Upper lobe of right lung (tissue), 1 donor: Measurements from ENCODE around the gene LRRC7. TPM values are rescaled to one million over a fixed set of nuclear protein-coding genes. Genes with fewer than 3 reads are reported as not detected.

Experiments
- ATAC-seq: fragments of 200-7000 bp; cut with Tn5 transposase; one replicate; pipeline ENCODE4 v1.9.1; 2020; ENCODE audit warnings: mild to moderate bottlenecking, moderate library complexity
- DNase-seq: peaks from one replicate; pipeline ENCODE4 v3.0.0-alpha.2; 2020
- H3K27ac ChIP-seq: fragments of 200-600 bp; one replicate; pipeline ENCODE4 v1.8.0; 2022
- H3K27me3 ChIP-seq: fragments of 200-600 bp; one replicate; pipeline ENCODE4 v1.8.0; 2022; ENCODE audit warnings: mild to moderate bottlenecking
- H3K36me3 ChIP-seq: fragments of 200-600 bp; one replicate; pipeline ENCODE4 v1.8.0; 2022
- H3K4me1 ChIP-seq: fragments of 200-600 bp; one replicate; pipeline ENCODE4 v1.8.0; 2022
- H3K4me3 ChIP-seq: fragments of 200-600 bp; one replicate; pipeline ENCODE4 v1.8.0; 2022; ENCODE audit warnings: mild to moderate bottlenecking
- H3K9me3 ChIP-seq: fragments of 200-600 bp; one replicate; pipeline ENCODE4 v1.8.0; 2022
- intact Hi-C: fragments of 100-400 bp; cut with DNase I; formaldehyde crosslinking; loops from one replicate; pipeline ENCODE4 v1.11.0; 2022
- total RNA-seq: library from RNA; stranded (reverse); fragmentation: NEBNext Ultra II Directional; extraction: Animal tissue kit (Norgen Biotek cat#: 25700); gene quantifications from one replicate; pipeline ENCODE4 v1.2.1, GENCODE V29; 2021
- TF ChIP-seq, protein P1 (sequence below): fragments of 200-600 bp; IDR thresholded peaks from one replicate; pipeline ENCODE4 v1.8.0; 2022; ENCODE audit warnings: antibody characterized with exemption
- donor health status: DM: no; HTN: yes; CAD: no; lungs with severe emphysema.

The LRRC7 gene
- total RNA-seq, 1 donor from 2014 or later = not detected

DNA sequence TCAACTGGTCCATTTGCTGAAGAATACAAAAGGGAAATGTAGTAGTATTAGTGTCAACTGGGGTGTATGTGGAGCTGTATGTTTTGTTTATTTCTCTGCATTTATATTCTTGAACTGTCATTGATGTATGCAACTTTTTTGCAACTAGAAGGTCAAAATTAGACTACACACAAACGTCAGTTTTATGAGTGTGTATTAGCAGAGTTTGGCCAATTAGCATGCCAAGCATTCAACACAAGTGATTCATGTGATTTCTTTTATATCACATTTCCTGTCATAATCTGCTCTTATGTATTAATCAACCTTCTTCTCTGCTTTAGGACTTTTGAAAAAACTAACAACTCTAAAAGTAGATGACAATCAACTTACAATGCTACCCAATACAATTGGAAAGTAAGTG lies 426.5 kb downstream of the LRRC7 start:
- intact Hi-C loops = no loop called here
- Histone ChIP-seq H3K4me3 (no peak overlapping the region), H3K4me1 (no peaks in the 10 kb centered on the region), H3K9me3 (no peaks in the 10 kb centered on the region), H3K36me3 (no peaks in the 10 kb centered on the region), H3K27ac (no peak overlapping the region), H3K27me3 (no peaks in the 10 kb centered on the region)
- TF ChIP-seq, protein P1, sequence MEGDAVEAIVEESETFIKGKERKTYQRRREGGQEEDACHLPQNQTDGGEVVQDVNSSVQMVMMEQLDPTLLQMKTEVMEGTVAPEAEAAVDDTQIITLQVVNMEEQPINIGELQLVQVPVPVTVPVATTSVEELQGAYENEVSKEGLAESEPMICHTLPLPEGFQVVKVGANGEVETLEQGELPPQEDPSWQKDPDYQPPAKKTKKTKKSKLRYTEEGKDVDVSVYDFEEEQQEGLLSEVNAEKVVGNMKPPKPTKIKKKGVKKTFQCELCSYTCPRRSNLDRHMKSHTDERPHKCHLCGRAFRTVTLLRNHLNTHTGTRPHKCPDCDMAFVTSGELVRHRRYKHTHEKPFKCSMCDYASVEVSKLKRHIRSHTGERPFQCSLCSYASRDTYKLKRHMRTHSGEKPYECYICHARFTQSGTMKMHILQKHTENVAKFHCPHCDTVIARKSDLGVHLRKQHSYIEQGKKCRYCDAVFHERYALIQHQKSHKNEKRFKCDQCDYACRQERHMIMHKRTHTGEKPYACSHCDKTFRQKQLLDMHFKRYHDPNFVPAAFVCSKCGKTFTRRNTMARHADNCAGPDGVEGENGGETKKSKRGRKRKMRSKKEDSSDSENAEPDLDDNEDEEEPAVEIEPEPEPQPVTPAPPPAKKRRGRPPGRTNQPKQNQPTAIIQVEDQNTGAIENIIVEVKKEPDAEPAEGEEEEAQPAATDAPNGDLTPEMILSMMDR = no peak
- DNase-seq = no peak
- ATAC-seq = no peak

DNA sequence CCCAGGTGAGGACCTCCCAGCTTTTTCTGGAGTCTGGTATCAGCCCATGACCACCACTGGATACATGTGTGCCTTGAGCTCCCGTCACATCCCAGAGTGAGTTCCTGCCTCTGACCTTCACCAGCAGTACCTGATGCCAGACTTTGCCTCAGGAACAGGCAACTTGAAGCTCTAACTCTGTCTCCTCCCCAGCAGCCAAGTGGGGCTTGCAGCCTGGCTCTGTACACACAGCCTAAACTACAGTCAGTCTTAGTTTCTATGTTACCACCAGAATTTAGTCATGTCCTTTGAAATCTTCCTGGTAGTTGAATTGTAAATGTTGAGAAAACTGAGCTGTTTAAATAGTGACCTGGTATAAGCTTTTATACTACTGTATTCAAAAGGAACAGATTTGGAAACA lies 431.1 kb downstream of the LRRC7 start:
- Histone ChIP-seq H3K9me3 (no peaks in the 10 kb centered on the region), H3K4me1 (no peaks in the 10 kb centered on the region), H3K27ac (no peak overlapping the region), H3K36me3 (no peaks in the 10 kb centered on the region), H3K4me3 (no peak overlapping the region), H3K27me3 (no peaks in the 10 kb centered on the region)
- TF ChIP-seq, protein P1 = no peak
- intact Hi-C loops = no loop called here
- DNase-seq = no peak
- ATAC-seq = no peak

DNA sequence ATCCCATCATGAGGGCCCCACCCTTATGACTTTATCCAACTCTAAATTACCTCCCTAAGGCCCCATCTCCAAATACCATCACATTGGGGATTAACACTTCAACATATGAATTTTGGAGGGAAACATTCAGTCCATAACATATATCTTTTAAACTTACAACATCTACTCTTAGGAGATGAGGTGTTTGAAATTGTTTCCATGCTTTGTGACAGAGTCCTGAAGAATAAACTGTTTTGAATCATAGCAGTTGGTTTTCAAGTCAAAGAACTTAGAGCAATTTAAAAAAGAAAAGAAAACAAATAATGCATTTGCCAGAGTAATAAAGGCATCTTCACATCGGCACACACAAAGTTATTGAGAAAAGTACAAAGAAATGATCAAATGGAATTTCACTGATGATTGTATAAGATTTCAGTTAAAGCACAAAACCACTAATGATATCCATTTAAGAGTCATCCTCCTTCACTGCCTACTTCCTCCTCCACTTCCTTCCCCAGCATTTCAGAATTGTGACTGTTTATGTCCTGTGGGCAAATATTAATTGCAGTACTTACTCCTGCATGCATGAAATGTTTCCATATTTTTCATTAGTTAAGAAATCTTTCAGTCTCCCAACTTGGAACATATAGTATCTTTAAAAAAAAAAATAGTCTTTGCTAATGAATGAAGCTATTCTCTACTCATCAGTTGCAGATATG lies 435.6 kb downstream of the LRRC7 start:
- no peaks in the 10 kb centered on the region for H3K9me3 ChIP-seq
- DNase-seq = no peak
- TF ChIP-seq, protein P1 = no peak
- intact Hi-C loops = no loop called here
- no peak for ATAC-seq
- no peaks in the 10 kb centered on the region for H3K4me1 ChIP-seq
- no peaks in the 10 kb centered on the region for H3K27me3 ChIP-seq
- H3K27ac ChIP-seq = no peak overlapping the region
- H3K4me3 ChIP-seq = no peak overlapping the region
- no peaks in the 10 kb centered on the region for H3K36me3 ChIP-seq

DNA sequence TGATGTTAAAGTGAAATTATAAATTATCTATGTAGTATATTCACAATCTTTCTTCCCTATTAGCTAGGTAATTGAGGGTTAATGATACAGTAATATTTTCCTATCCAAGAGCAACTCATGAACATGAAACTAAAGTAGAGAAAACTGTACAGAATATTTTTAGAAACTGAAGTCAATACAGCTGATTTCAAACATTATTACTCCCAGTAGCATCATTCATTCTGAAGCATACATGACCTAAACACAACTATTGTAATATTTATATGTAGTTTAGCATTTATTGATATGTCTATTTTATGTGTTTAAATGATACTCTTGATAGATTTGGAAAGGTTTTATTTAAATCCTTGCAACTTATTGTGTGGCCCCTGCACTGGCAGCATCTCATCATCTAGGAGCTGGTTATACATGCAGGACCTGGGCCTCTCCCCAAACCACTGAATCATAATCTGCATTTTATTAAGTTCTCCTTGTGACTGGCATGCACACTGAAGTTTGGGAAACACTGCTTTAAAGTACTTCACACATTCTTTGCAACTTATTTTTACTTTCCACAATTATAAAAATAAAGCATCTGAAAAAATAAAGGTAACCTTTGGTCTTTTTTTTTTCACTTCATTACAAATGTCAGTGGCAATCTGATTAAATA lies 437.8 kb downstream of the LRRC7 start:
- Histone ChIP-seq H3K27me3 (no peaks in the 10 kb centered on the region), H3K4me3 (no peak overlapping the region), H3K27ac (no peak overlapping the region), H3K36me3 (no peaks in the 10 kb centered on the region), H3K9me3 (no peaks in the 10 kb centered on the region), H3K4me1 (no peaks in the 10 kb centered on the region)
- no peak for ATAC-seq
- TF ChIP-seq, protein P1 = no peak
- intact Hi-C loops = no loop called here
- no peak for DNase-seq

DNA sequence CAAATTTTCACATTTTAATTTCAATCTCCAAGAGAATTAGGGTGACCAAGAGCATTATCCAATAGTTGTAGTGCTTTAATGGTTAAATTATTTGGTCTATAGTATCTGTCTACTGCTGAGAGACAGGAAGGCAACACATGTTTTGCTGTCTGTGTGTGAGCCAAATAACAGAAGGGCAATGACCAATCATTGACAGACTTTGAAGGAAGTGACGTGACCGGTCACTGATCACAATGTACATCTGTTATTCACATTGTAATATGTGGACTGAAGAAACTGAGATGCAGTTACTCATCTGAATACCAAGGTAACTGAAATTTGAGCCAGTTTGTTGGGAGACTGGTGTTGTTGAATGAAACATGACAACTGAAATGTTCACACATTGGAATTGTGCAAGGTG lies 440.9 kb downstream of the LRRC7 start:
- no peak overlapping the region for H3K27ac ChIP-seq
- no peaks in the 10 kb centered on the region for H3K9me3 ChIP-seq
- no peak overlapping the region for H3K4me3 ChIP-seq
- ATAC-seq (no peak), DNase-seq (no peak)
- no peaks in the 10 kb centered on the region for H3K27me3 ChIP-seq
- H3K36me3 ChIP-seq = no peaks in the 10 kb centered on the region
- TF ChIP-seq, protein P1 = no peak
- no peaks in the 10 kb centered on the region for H3K4me1 ChIP-seq
- intact Hi-C loops = no loop called here
